SK-N-SH (cell line): ENCODE measurements around the gene FBXO42.

Experiments used
- CTCF ChIP-seq: fragments of 200-600 bp; sonication (generic); IDR thresholded peaks from 2 replicates; pipeline ENCODE4 v1.6.1; 2017; ENCODE audit warnings: antibody characterized with exemption, mild to moderate bottlenecking, moderate library complexity
- FOXM1 ChIP-seq: IDR thresholded peaks from 2 replicates; pipeline ENCODE4 v1.4.0; 2012; ENCODE audit warnings: low read depth, mild to moderate bottlenecking
- PBX3 ChIP-seq: IDR thresholded peaks from 2 replicates; pipeline ENCODE4; 2012
- REST ChIP-seq: IDR thresholded peaks from 2 replicates; pipeline ENCODE4 v1.6.1; 2012; ENCODE audit warnings: mild to moderate bottlenecking, low read depth, low read length, moderate library complexity
- TAF1 ChIP-seq: IDR thresholded peaks from 2 replicates; pipeline ENCODE4 v1.6.1; 2012; ENCODE audit warnings: low read depth, mild to moderate bottlenecking, low read length, moderate library complexity, borderline replicate concordance
- YY1 ChIP-seq: IDR thresholded peaks from 2 replicates; pipeline ENCODE4 v1.4.0; 2012; ENCODE audit warnings: low read depth, mild to moderate bottlenecking
- ZBTB33 ChIP-seq: IDR thresholded peaks from 2 replicates; pipeline ENCODE4 v1.4.0; 2012; ENCODE audit warnings: low read depth, borderline replicate concordance

GRCh38 chr1:16286122-16286521, 66.2 kb downstream of the FBXO42 start:
- TF ChIP-seq FOXM1 (no peak), REST (no peak), YY1 (no peak), CTCF (no peak), PBX3 (no peak), TAF1 (no peak), ZBTB33 (no peak)
